ENCODE measurements around the gene NMNAT2. TPM values are rescaled to one million over a fixed set of nuclear protein-coding genes. Genes with fewer than 3 reads are reported as not detected.

NMNAT2 gene
- total and polyA plus RNA-seq, 2 of the 4 experiments (the other 2 are of a cell fraction) = 0.36 to 2.4 TPM

GRCh38 chr1:183302452-183303322, 115.5 kb downstream of the NMNAT2 start (continued):
- TF ChIP-seq USF2 (IDR thresholded peaks at IDR 0.05; ENCODE audit: low read depth, low read length) (no peak), FOS (IDR thresholded peaks at IDR 0.05; ENCODE audit: low read depth, low read length) (no peak)

GRCh38 chr1:183301239-183301638, 116.9 kb downstream of the NMNAT2 start:
- no peak overlapping the region for H2BK5ac ChIP-seq (ENCODE audit: low read depth, low read length, poor library complexity, severe bottlenecking)
- H4K20me1 ChIP-seq (ENCODE audit: insufficient read depth, low read length) = no peaks in the 10 kb centered on the region
- no peaks in the 10 kb centered on the region for H3K9me3 ChIP-seq (ENCODE audit: control insufficient read depth, insufficient read depth, low read length)
- no TSS peak for BruUV-seq (replicated peaks)
- ChIA-PET CTCF (interaction anchor here (0.9 kb wide), 1 partner anchor 346 kb away, joined by 3 read pairs; no protein-coding TSS in a partner anchor), POLR2A (ENCODE audit: unreplicated experiment) (no interaction called here)
- intact Hi-C loops (cut with micrococcal nuclease) (no loop called here), dilution Hi-C loops (cut with HindIII; ENCODE audit: low sequenced_read_pairs, unreplicated experiment) (no loop called here), in situ Hi-C loops (cut with MboI; ENCODE audit: low sequenced_read_pairs) (no loop called here)
- H2BK120ac ChIP-seq (ENCODE audit: low read depth, low read length) = no peak overlapping the region
- no peak overlapping the region for H4K91ac ChIP-seq (ENCODE audit: insufficient read depth, low read depth, low read length)
- no peak overlapping the region for H3K27ac ChIP-seq (ENCODE audit: insufficient read depth, low read length)
- H3K9me1 ChIP-seq (ENCODE audit: insufficient read depth, low read length) = peaks cover 8% of the 10 kb centered on the region
- no peak overlapping the region for H4K5ac ChIP-seq (ENCODE audit: low read depth, low read length)
- WGBS, 2 experiments (ENCODE audit: extremely low coverage in 2 of 2, insufficient read length in 1 of 2) = 80% methylated on average over 3 of the region's 3 CpGs; no CpG with 5 or more reads in 1 of the 2 experiments
- H4K8ac ChIP-seq (ENCODE audit: low read depth in 2 of 2, low read length in 2 of 2) = no peak overlapping the region
- H3K23ac ChIP-seq (ENCODE audit: low read depth, low read length) = no peak overlapping the region
- H3K36me3 ChIP-seq (ENCODE audit: control insufficient read depth, insufficient read depth, low read length) = no peaks in the 10 kb centered on the region
- no peak overlapping the region for H3K56ac ChIP-seq (ENCODE audit: extremely low read depth, insufficient read depth, low read length)
- no peak overlapping the region for H3K4me2 ChIP-seq (ENCODE audit: low read depth, low read length)
- no peaks in the 10 kb centered on the region for H3K27me3 ChIP-seq (ENCODE audit: control insufficient read depth, insufficient read depth, low read length)
- no peak overlapping the region for H2AFZ ChIP-seq (replicated peaks; ENCODE audit: low read length, poor library complexity)
- H2BK20ac ChIP-seq (ENCODE audit: low read depth, low read length) = no peak overlapping the region
- H3K18ac ChIP-seq (ENCODE audit: low read depth, low read length) = no peak overlapping the region
- H3K79me1 ChIP-seq (ENCODE audit: low read depth in 1 of 2, low read length in 2 of 2) = no peaks in the 10 kb centered on the region
- no peak overlapping the region for H2AK9ac ChIP-seq (replicated peaks; ENCODE audit: low read depth, low read length, poor library complexity)
- ATAC-seq (ENCODE audit: low read depth) (no peak), DNase-seq (no peak)
- H2AK5ac ChIP-seq (ENCODE audit: low read depth, low read length) = no peak overlapping the region
- H2BK15ac ChIP-seq (ENCODE audit: low read depth, low read length) = no peak overlapping the region
- no peak overlapping the region for H3K4me3 ChIP-seq (ENCODE audit: insufficient read depth, low read depth, low read length)
- TF ChIP-seq RAD21 (IDR thresholded peaks at IDR 0.05; ENCODE audit: low read length) (no peak), NFE2L2 (IDR thresholded peaks at IDR 0.05; ENCODE audit: low read depth, low read length) (no peak), BHLHE40 (IDR thresholded peaks at IDR 0.05; ENCODE audit: low read depth, low read length) (no peak), ELK1 (IDR thresholded peaks at IDR 0.05; ENCODE audit: borderline replicate concordance, low read depth, low read length) (no peak), POLR2A (IDR thresholded peaks at IDR 0.05; ENCODE audit: low read depth, low read length) (no peak), RFX5 (IDR thresholded peaks at IDR 0.05; ENCODE audit: low read depth, low read length) (no peak), SMC3 (IDR thresholded peaks at IDR 0.05; ENCODE audit: low read depth, low read length) (no peak)
- H3K14ac ChIP-seq (replicated peaks; ENCODE audit: low read depth, low read length) = no peak overlapping the region
- no peak overlapping the region for H3K9ac ChIP-seq (ENCODE audit: low read depth, low read length)
- H3K4me1 ChIP-seq (ENCODE audit: control insufficient read depth, insufficient read depth, low read length) = 0 out of 2 replicates have a peak, but pooled peaks cover 2% of the 10 kb centered on the region
- no peak overlapping the region for H3K4ac ChIP-seq (ENCODE audit: low read depth, low read length)

Measured in IMR-90 (cell line).